GM19023 (cell line): ENCODE measurements around the gene UBP1.
"Not testable (repeated sequence)": the region's sequence is repeated elsewhere in the genome, so short reads cannot be mapped to it uniquely, and the experiment has no call there.

ENCODE experiments used
- ATAC-seq: cut with Tn5 transposase; IDR thresholded peaks from one replicate; pipeline ENCODE4 v1.9.1; 2021; ENCODE audit warnings: mild to moderate bottlenecking, moderate library complexity; ENCODE audit not compliant: unreplicated experiment

The UBP1 gene

DNA sequence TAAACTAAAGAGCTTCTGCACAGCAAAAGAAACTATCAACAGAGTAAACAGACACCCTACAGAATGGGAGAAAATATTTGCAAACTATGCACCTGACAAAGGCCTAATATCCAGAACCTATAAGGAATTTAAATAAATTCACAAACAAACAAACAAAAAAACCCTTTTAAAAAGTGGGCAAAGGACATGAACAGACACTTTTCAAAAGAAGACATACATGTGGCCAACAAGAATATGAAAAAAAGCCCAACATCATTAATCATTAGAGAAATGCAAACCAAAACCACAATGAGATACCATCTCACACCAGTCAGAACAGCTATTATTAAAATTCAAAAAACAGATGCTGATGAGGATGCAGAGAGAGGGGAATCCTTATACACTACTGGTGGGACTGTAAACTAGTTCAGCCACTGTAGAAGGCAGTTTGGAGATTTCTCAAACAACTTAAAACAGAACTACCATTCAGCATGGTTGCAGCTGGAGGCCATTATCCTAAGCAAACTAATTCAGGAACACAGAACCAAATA, 101.2 kb downstream of the UBP1 start:
- not testable (repeated sequence) for ATAC-seq
